Kidney (tissue), 14 donors: ENCODE results near the gene MECR. TPM values are rescaled to one million over a fixed set of nuclear protein-coding genes. Genes with fewer than 3 reads are reported as not detected.

Source experiments
- DNase-seq, 5 donors: peaks; one replicate each; pipeline ENCODE4 v3.0.0-alpha.2; 2013 to 2020
- FAIRE-seq: peaks from 2 replicates; lab custom pipeline; 2012; peaks lifted over from hg19 to GRCh38; lab: Jason Lieb, UNC
- H3K27ac ChIP-seq, 2 donors: one replicate each; pipeline ENCODE4 v1.7.0; 2013; ENCODE audit warnings: low read depth in 2 of 2, low read length in 2 of 2, inconsistent platforms in 1 of 2
- H3K27me3 ChIP-seq: one replicate; pipeline ENCODE4 v1.7.1; 2013; ENCODE audit warnings: low read length, inconsistent platforms; ENCODE audit not compliant: control insufficient read depth, insufficient read depth
- H3K36me3 ChIP-seq, 3 donors: one replicate each; pipeline versions ENCODE4 v1.7.0 to v1.7.1; 2013; ENCODE audit warnings: low read length in 3 of 3, control low read depth in 1 of 3, inconsistent platforms in 1 of 3; ENCODE audit not compliant: insufficient read depth in 3 of 3, control insufficient read depth in 2 of 3
- H3K4me1 ChIP-seq, 3 donors: one replicate each; pipeline versions ENCODE4 v1.7.0 to v1.7.1; 2013; ENCODE audit warnings: low read length in 3 of 3, inconsistent platforms in 1 of 3, low read depth in 1 of 3; ENCODE audit not compliant: control insufficient read depth in 2 of 3, insufficient read depth in 2 of 3
- H3K4me3 ChIP-seq, 3 donors: one replicate each; pipeline versions ENCODE4 v1.7.0 to v1.8.1; 2013; ENCODE audit warnings: low read length in 3 of 3, control low read depth in 1 of 3, inconsistent platforms in 1 of 3
- H3K9ac ChIP-seq, 3 donors: one replicate each; pipeline versions ENCODE4 v1.7.0 to v1.7.1; 2013; ENCODE audit warnings: low read length in 3 of 3, control low read depth in 1 of 3, inconsistent platforms in 1 of 3
- H3K9me3 ChIP-seq, 3 donors: one replicate each; pipeline versions ENCODE4 v1.7.0 to v1.7.1; 2013; ENCODE audit warnings: low read length in 3 of 3, control low read depth in 1 of 3, inconsistent platforms in 1 of 3; ENCODE audit not compliant: control insufficient read depth in 2 of 3, insufficient read depth in 1 of 3
- intact Hi-C: fragments of 100-400 bp; cut with DNase I; formaldehyde crosslinking; loops from one replicate; pipeline ENCODE4 v1.11.1; 2022
- polyA plus RNA-seq: library from polyadenylated mRNA; stranded (reverse); fragments of 350-450 nt; fragmentation: Illumina TruSeq; extraction: RNeasy Lipid Tissue Mini Kit (QIAGEN cat#74804); gene quantifications from one replicate; pipeline ENCODE4 v1.2.3, GENCODE V29; 2014; ENCODE audit warnings: low read depth, low replicate concordance; ENCODE audit not compliant: insufficient read depth
- total RNA-seq: library from RNA; stranded (reverse); fragmentation: NEBNext Ultra II Directional; extraction: Animal tissue kit (Norgen Biotek cat#: 25700); gene quantifications from one replicate; pipeline ENCODE4 v1.2.1, GENCODE V29; 2021
- TF ChIP-seq, protein P1 (sequence below): IDR thresholded peaks from 3 replicates; pipeline ENCODE4 v1.5.1; 2012; ENCODE audit warnings: mild to moderate bottlenecking, moderate library complexity, borderline replicate concordance; ENCODE audit not compliant: insufficient read depth; ENCODE audit errors: extremely low read depth
- donor health status: control.
- donor health status: control.
- donor health status: control.
- donor health status: control.
- donor health status: control.
- donor health status: DM: yes; HTN: yes; CAD: no.
- donor health status: Normal renal cell carcinoma (clear cell type).

The MECR gene
- total and polyA plus RNA-seq, 2 donors from 2014 or later, result 27.7 to 42.6 TPM

DNA sequence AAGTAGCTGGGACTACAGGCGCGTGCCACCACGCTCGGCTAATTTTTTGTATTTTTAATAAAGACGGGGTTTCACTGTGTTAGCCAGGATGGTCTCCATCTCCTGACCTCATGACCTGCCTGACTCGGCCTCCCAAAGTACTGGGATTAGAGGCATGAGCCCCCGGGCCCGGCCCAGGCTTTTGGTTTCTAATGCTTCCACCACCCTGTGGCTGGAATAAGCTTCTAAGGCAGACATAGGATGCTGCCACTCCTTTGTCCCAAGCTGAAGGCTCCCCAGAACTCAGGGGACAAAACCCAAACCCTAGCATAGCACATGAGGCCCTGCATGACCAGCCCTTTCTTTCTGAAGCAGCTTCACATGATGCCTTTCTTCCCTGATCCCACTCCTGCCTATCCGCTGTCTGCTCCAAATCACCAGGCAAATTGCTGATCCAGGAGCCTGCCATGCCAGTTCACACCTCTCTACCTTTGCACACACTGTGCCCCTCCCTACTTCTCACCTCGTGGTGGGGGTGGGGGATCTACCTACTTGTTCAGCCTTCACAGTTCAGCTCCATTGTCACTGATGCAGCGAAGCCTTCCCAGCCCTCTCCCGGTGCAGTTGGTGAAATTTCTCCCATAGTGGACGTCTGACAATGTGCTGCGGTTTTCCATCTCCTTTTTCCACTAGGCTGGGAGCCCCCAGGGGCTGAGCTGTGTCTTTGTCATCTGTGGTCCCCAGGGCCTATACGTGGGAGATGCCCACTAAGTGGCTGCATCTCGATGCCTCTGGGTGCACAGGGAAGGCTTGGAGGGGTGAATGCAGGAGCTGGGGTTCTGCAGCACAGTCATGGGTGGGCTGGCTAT is 12.5 kb upstream of the MECR start:
- H3K4me1 ChIP-seq, result peaks cover 0 to 2% (median 0%) of the 10 kb centered on the region in 3 donors
- intact Hi-C loops, result no loop called here
- TF ChIP-seq, protein P1, sequence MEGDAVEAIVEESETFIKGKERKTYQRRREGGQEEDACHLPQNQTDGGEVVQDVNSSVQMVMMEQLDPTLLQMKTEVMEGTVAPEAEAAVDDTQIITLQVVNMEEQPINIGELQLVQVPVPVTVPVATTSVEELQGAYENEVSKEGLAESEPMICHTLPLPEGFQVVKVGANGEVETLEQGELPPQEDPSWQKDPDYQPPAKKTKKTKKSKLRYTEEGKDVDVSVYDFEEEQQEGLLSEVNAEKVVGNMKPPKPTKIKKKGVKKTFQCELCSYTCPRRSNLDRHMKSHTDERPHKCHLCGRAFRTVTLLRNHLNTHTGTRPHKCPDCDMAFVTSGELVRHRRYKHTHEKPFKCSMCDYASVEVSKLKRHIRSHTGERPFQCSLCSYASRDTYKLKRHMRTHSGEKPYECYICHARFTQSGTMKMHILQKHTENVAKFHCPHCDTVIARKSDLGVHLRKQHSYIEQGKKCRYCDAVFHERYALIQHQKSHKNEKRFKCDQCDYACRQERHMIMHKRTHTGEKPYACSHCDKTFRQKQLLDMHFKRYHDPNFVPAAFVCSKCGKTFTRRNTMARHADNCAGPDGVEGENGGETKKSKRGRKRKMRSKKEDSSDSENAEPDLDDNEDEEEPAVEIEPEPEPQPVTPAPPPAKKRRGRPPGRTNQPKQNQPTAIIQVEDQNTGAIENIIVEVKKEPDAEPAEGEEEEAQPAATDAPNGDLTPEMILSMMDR, result no peak
- no peak overlapping the region for H3K9ac ChIP-seq
- H3K27ac ChIP-seq, result no peak overlapping the region
- peak in 1 of 5 donors; percentile 41 for DNase-seq
- no peaks in the 10 kb centered on the region for H3K9me3 ChIP-seq
- H3K4me3 ChIP-seq, result no peak overlapping the region
- FAIRE-seq, result no peak
- H3K27me3 ChIP-seq, result no peaks in the 10 kb centered on the region
- no peaks in the 10 kb centered on the region for H3K36me3 ChIP-seq

DNA sequence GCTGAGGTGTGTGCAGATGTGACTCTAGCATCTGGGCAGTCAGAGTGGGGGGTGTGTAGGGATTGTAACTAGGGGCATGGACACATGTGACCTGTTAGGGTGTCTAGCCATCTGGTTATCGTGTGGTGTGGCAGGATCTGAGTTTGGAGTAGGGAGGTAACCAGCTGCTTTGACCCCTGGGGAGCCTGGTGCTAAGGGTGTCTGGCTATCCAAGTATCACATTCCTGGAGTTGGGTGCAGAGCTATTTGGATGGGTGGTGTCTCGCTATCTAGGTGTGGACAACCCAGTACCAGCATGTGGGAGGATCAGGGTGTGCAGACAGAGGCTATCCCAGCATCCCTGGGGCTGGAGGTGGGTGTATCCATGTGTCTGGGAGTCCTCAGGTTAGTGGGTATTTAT is 10.3 kb upstream of the MECR start:
- Histone ChIP-seq H3K4me1 (peaks cover 0 to 16% (median 4%) of the 10 kb centered on the region in 3 donors), H3K36me3 (no peaks in the 10 kb centered on the region), H3K27me3 (peaks cover 5% of the 10 kb centered on the region), H3K9me3 (no peaks in the 10 kb centered on the region), H3K27ac (no peak overlapping the region), H3K4me3 (no peak overlapping the region), H3K9ac (no peak overlapping the region)
- intact Hi-C loops, result no loop called here
- no peak for FAIRE-seq
- TF ChIP-seq, protein P1, result no peak
- DNase-seq, result peak in 1 of 5 donors; percentile 18

DNA sequence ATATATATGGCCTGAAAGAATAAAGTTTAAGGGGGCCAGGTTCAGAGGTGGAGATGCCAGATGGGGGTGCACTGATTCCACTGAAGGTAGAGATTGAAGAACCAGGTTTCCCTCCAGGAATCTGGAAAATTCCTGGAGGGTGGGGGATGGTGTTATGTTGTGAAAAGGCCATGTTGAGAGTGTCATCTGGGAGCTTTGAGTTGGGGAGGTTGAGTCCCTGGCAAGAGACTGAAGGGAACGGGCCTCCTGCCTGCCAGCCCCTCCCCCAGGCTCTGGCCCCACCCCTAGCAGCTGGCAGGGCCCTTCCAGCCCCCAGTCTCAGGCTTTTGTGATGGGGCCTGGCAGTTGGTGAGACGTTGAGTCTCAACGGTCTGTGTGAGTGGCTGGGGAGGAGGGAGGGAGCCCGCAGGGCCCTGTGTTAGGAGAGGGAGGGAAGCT is 9.7 kb upstream of the MECR start:
- H3K4me3 ChIP-seq, result no peak overlapping the region
- DNase-seq, result peak in 2 of 5 donors; percentile 45 to 48
- peaks cover 5% of the 10 kb centered on the region for H3K27me3 ChIP-seq
- intact Hi-C loops, result no loop called here
- H3K36me3 ChIP-seq, result no peaks in the 10 kb centered on the region
- no peak overlapping the region for H3K9ac ChIP-seq
- H3K4me1 ChIP-seq, result peaks cover 0 to 18% (median 4%) of the 10 kb centered on the region in 3 donors
- no peak overlapping the region for H3K27ac ChIP-seq
- FAIRE-seq, result no peak
- no peaks in the 10 kb centered on the region for H3K9me3 ChIP-seq
- TF ChIP-seq, protein P1, result no peak
